ENCODE results near the gene EGLN3. TPM values are rescaled to one million over a fixed set of nuclear protein-coding genes. Genes with fewer than 3 reads are reported as not detected.

Gene EGLN3
- total RNA-seq, 1 experiment from 2014 or later = 9.5 TPM

GRCh38 chr14:33906968-33907367, 43.9 kb downstream of the EGLN3 start:
- H3K27me3 ChIP-seq (replicated peaks; ENCODE audit: control insufficient read depth, insufficient read depth, low read length) = no peaks in the 10 kb centered on the region
- no TSS peak for BruUV-seq (replicated peaks)
- POLR2A ChIA-PET = no interaction called here
- H3K4me1 Mint-ChIP-seq (ENCODE audit: low read depth, unreplicated experiment) = peaks cover 14% of the 10 kb centered on the region
- H3K9me3 Mint-ChIP-seq (ENCODE audit: unreplicated experiment) = no peaks in the 10 kb centered on the region
- no peak overlapping the region for H3K4me3 ChIP-seq (ENCODE audit: low read depth, low read length)
- peaks cover 16% of the 10 kb centered on the region for H3K4me1 ChIP-seq
- no peaks in the 10 kb centered on the region for H3K27me3 Mint-ChIP-seq (ENCODE audit: insufficient read depth, unreplicated experiment)
- no peak overlapping the region for H3K27ac Mint-ChIP-seq (ENCODE audit: unreplicated experiment)
- CTCF ChIA-PET = no interaction called here
- TF ChIP-seq CTCF (IDR thresholded peaks at IDR 0.05; ENCODE audit: insufficient read depth in 1 of 2, low read depth in 1 of 2, low read length in 1 of 2, severe bottlenecking in 1 of 2, unreplicated experiment in 1 of 2) = no peak
- no peaks in the 10 kb centered on the region for H3K36me3 Mint-ChIP-seq (ENCODE audit: insufficient read depth, unreplicated experiment)
- H3K4me3 Mint-ChIP-seq (ENCODE audit: unreplicated experiment) = no peak overlapping the region
- peaks cover 1% of the 10 kb centered on the region; the same call in 1 of the 2 replicates for H3K36me3 ChIP-seq (ENCODE audit: control insufficient read depth, insufficient read depth, low read length)
- DNase-seq = no peak
- H3K9me3 ChIP-seq = no peaks in the 10 kb centered on the region
- intact Hi-C loops (cut with micrococcal nuclease; ENCODE audit: unreplicated experiment) = loop anchor here (5.0 kb wide), 1 partner anchor 60 kb away; no protein-coding TSS in a partner anchor

GRCh38 chr14:33904609-33905008, 46.3 kb downstream of the EGLN3 start:
- Mint-ChIP-seq H3K4me3 (ENCODE audit: unreplicated experiment) (no peak overlapping the region), H3K36me3 (ENCODE audit: insufficient read depth, unreplicated experiment) (no peaks in the 10 kb centered on the region), H3K27ac (ENCODE audit: unreplicated experiment) (no peak overlapping the region), H3K9me3 (ENCODE audit: unreplicated experiment) (no peaks in the 10 kb centered on the region), H3K27me3 (ENCODE audit: insufficient read depth, unreplicated experiment) (no peaks in the 10 kb centered on the region), H3K4me1 (ENCODE audit: low read depth, unreplicated experiment) (peaks cover 11% of the 10 kb centered on the region)
- peaks cover 1% of the 10 kb centered on the region; the same call in 1 of the 2 replicates for H3K36me3 ChIP-seq (ENCODE audit: control insufficient read depth, insufficient read depth, low read length)
- no peak for DNase-seq
- no peak overlapping the region for H3K4me3 ChIP-seq (ENCODE audit: low read depth, low read length)
- POLR2A ChIA-PET = no interaction called here
- H3K4me1 ChIP-seq = peaks cover 13% of the 10 kb centered on the region
- intact Hi-C loops (cut with micrococcal nuclease; ENCODE audit: unreplicated experiment) = loop anchor here (5.0 kb wide), 1 partner anchor 57 kb away; no protein-coding TSS in a partner anchor
- no peaks in the 10 kb centered on the region for H3K9me3 ChIP-seq
- H3K27me3 ChIP-seq (replicated peaks; ENCODE audit: control insufficient read depth, insufficient read depth, low read length) = no peaks in the 10 kb centered on the region
- no peak for TF ChIP-seq CTCF (IDR thresholded peaks at IDR 0.05; ENCODE audit: insufficient read depth in 1 of 2, low read depth in 1 of 2, low read length in 1 of 2, severe bottlenecking in 1 of 2, unreplicated experiment in 1 of 2)
- no TSS peak for BruUV-seq (replicated peaks)
- CTCF ChIA-PET = no interaction called here

- POLR2A ChIA-PET = no interaction called here
- BruUV-seq (replicated peaks) = no TSS peak
These were observed 47.5 kb downstream of the EGLN3 start for GRCh38 chr14:33903369-33903768.

More at GRCh38 chr14:33903369-33903768, 47.5 kb downstream of the EGLN3 start:
- H3K36me3 Mint-ChIP-seq (ENCODE audit: insufficient read depth, unreplicated experiment) = no peaks in the 10 kb centered on the region
- no peaks in the 10 kb centered on the region for H3K36me3 ChIP-seq (ENCODE audit: control insufficient read depth, insufficient read depth, low read length)
- no peak overlapping the region for H3K4me3 Mint-ChIP-seq (ENCODE audit: unreplicated experiment)
- DNase-seq = no peak
- H3K4me1 Mint-ChIP-seq (ENCODE audit: low read depth, unreplicated experiment) = peaks cover 6% of the 10 kb centered on the region
- no peak overlapping the region for H3K27ac Mint-ChIP-seq (ENCODE audit: unreplicated experiment)
- no peaks in the 10 kb centered on the region for H3K27me3 Mint-ChIP-seq (ENCODE audit: insufficient read depth, unreplicated experiment)
- intact Hi-C loops (cut with micrococcal nuclease; ENCODE audit: unreplicated experiment) = no loop called here
- TF ChIP-seq CTCF (IDR thresholded peaks at IDR 0.05; ENCODE audit: insufficient read depth in 1 of 2, low read depth in 1 of 2, low read length in 1 of 2, severe bottlenecking in 1 of 2, unreplicated experiment in 1 of 2) = no peak
- no peaks in the 10 kb centered on the region for H3K9me3 ChIP-seq
- H3K9me3 Mint-ChIP-seq (ENCODE audit: unreplicated experiment) = no peaks in the 10 kb centered on the region
- H3K27me3 ChIP-seq (replicated peaks; ENCODE audit: control insufficient read depth, insufficient read depth, low read length) = no peaks in the 10 kb centered on the region
- 0 out of 2 replicates have a peak, but pooled peaks cover 4% of the 10 kb centered on the region for H3K4me1 ChIP-seq
- CTCF ChIA-PET = no interaction called here
- no peak overlapping the region for H3K4me3 ChIP-seq (ENCODE audit: low read depth, low read length)

Measured in Caco-2 (cell line).